Measurements from ENCODE around the gene RASGRP1. TPM values are rescaled to one million over a fixed set of nuclear protein-coding genes. Genes with fewer than 3 reads are reported as not detected.
"Not testable (repeated sequence)": the region's sequence is repeated elsewhere in the genome, so short reads cannot be mapped to it uniquely, and the experiment has no call there.

The RASGRP1 gene
- total RNA-seq, 2 experiments from 2014 or later = 66.6 to 69.7 TPM

DNA sequence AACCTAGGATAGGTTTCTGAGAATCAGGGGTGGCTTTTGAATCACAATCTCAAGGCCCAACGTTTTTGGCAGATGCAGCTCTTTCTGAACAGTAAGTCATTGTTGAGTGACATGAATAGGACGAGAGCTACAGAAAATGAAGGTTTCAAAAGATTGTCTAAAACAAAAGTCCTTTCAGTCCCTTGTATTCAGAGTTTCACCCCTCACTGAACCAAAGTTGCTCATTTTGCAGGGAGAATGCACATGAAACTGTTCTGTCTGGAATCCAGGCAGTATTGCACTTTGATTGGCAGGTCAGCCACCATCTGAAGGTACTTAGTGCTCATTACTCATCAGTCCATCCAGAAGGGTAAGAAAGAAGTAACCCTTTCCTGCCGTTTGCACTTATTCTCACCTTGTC lies 24.1 kb upstream of the RASGRP1 start:
- no peak for ATAC-seq (ENCODE audit: poor library complexity)
- POLR2A ChIA-PET = interaction anchor here (1.2 kb wide), 1 partner anchor 63 kb away, joined by 4 read pairs; no protein-coding TSS in a partner anchor
- peaks cover 22% of the 10 kb centered on the region for H3K4me1 Mint-ChIP-seq (ENCODE audit: low read depth)
- no peak overlapping the region for H3K4me3 ChIP-seq (ENCODE audit: low read length)
- H3K36me3 Mint-ChIP-seq (ENCODE audit: low read depth) = no peaks in the 10 kb centered on the region
- peaks cover 7% of the 10 kb centered on the region for H3K9me3 Mint-ChIP-seq
- H3K4me3 Mint-ChIP-seq = no peak overlapping the region
- no peak for DNase-seq
- H3K27me3 ChIP-seq (ENCODE audit: control insufficient read depth in 1 of 2, insufficient read depth in 2 of 2, low read length in 2 of 2) = no peaks in the 10 kb centered on the region
- no peaks in the 10 kb centered on the region for H3K36me3 ChIP-seq (ENCODE audit: insufficient read depth, low read length)
- H3K4me1 ChIP-seq (ENCODE audit: insufficient read depth, low read length) = peaks cover 5% of the 10 kb centered on the region
- TF ChIP-seq, protein P1, sequence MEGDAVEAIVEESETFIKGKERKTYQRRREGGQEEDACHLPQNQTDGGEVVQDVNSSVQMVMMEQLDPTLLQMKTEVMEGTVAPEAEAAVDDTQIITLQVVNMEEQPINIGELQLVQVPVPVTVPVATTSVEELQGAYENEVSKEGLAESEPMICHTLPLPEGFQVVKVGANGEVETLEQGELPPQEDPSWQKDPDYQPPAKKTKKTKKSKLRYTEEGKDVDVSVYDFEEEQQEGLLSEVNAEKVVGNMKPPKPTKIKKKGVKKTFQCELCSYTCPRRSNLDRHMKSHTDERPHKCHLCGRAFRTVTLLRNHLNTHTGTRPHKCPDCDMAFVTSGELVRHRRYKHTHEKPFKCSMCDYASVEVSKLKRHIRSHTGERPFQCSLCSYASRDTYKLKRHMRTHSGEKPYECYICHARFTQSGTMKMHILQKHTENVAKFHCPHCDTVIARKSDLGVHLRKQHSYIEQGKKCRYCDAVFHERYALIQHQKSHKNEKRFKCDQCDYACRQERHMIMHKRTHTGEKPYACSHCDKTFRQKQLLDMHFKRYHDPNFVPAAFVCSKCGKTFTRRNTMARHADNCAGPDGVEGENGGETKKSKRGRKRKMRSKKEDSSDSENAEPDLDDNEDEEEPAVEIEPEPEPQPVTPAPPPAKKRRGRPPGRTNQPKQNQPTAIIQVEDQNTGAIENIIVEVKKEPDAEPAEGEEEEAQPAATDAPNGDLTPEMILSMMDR (IDR thresholded peaks at IDR 0.05) = no peak
- H3K27me3 Mint-ChIP-seq = no peaks in the 10 kb centered on the region
- H3K9me3 ChIP-seq (ENCODE audit: control insufficient read depth in 1 of 2, insufficient read depth in 1 of 2, low read length in 2 of 2) = no peaks in the 10 kb centered on the region
- H3K27ac Mint-ChIP-seq = no peak overlapping the region
- no peak overlapping the region for H3K27ac ChIP-seq (ENCODE audit: low read depth in 1 of 2, low read length in 2 of 2)
- intact Hi-C loops (cut with DNase I, micrococcal nuclease) = no loop called here
- CTCF ChIA-PET = interaction anchor here (2.0 kb wide), 1 partner anchor 25 kb away, joined by 7 read pairs; the partner anchor contains the start of gene RASGRP1

- Mint-ChIP-seq H3K36me3 (ENCODE audit: low read depth) (no peaks in the 10 kb centered on the region), H3K27ac (peak overlapping the region; percentile 71), H3K9me3 (peaks cover 7% of the 10 kb centered on the region), H3K27me3 (no peaks in the 10 kb centered on the region), H3K4me3 (peak overlapping the region; percentile 13), H3K4me1 (ENCODE audit: low read depth) (peaks cover 16% of the 10 kb centered on the region)
- Histone ChIP-seq H3K27me3 (ENCODE audit: control insufficient read depth in 1 of 2, insufficient read depth in 2 of 2, low read length in 2 of 2) (no peaks in the 10 kb centered on the region), H3K27ac (ENCODE audit: low read depth in 1 of 2, low read length in 2 of 2) (no peak overlapping the region), H3K4me3 (ENCODE audit: low read length) (no peak overlapping the region), H3K9me3 (ENCODE audit: control insufficient read depth in 1 of 2, insufficient read depth in 1 of 2, low read length in 2 of 2) (no peaks in the 10 kb centered on the region), H3K36me3 (ENCODE audit: insufficient read depth, low read length) (no peaks in the 10 kb centered on the region), H3K4me1 (ENCODE audit: insufficient read depth, low read length) (peaks cover 5% of the 10 kb centered on the region)
- peak in 1 of 14 experiments; percentile 47 for DNase-seq
- intact Hi-C loops (cut with DNase I, micrococcal nuclease) = no loop called here
- ChIA-PET POLR2A (interaction anchor here (0.6 to 1.7 kb wide), 7 partner anchors 18 to 99 kb away, joined by 3 to 6 read pairs (median 3); no protein-coding TSS in a partner anchor), CTCF (interaction anchor here (1.4 to 2.0 kb wide), 2 partner anchors 23 to 64 kb away, joined by 3 to 7 read pairs; partner anchors contain the start of gene RASGRP1)
- ATAC-seq (ENCODE audit: poor library complexity) = no peak
- TF ChIP-seq, protein P1 (IDR thresholded peaks at IDR 0.05) = no peak
Measured at GRCh38 chr15:38587214-38587613, 22.6 kb upstream of the RASGRP1 start.

- H3K9me3 ChIP-seq (ENCODE audit: control insufficient read depth in 1 of 2, insufficient read depth in 1 of 2, low read length in 2 of 2); H3K4me1 ChIP-seq (ENCODE audit: insufficient read depth, low read length); H3K9me3 Mint-ChIP-seq; H3K27me3 Mint-ChIP-seq; H3K36me3 ChIP-seq (ENCODE audit: insufficient read depth, low read length); CTCF ChIA-PET; DNase-seq; POLR2A ChIA-PET; ATAC-seq (ENCODE audit: poor library complexity); H3K36me3 Mint-ChIP-seq (ENCODE audit: low read depth); H3K27me3 ChIP-seq (ENCODE audit: control insufficient read depth in 1 of 2, insufficient read depth in 2 of 2, low read length in 2 of 2); intact Hi-C loops (cut with DNase I, micrococcal nuclease); H3K4me3 ChIP-seq (ENCODE audit: low read length); H3K4me3 Mint-ChIP-seq; H3K27ac ChIP-seq (ENCODE audit: low read depth in 1 of 2, low read length in 2 of 2); H3K27ac Mint-ChIP-seq: not testable (repeated sequence)
- peaks cover 16% of the 10 kb centered on the region for H3K4me1 Mint-ChIP-seq (ENCODE audit: low read depth)
Measured at GRCh38 chr15:38586005-38586404, 21.4 kb upstream of the RASGRP1 start.

GRCh38 chr15:38578626-38579025 lies 14.0 kb upstream of the RASGRP1 start:
- TF ChIP-seq, protein P1 (IDR thresholded peaks at IDR 0.05) = no peak
- CTCF ChIA-PET = no interaction called here
- Histone ChIP-seq H3K4me1 (ENCODE audit: insufficient read depth, low read length) (peaks cover 11% of the 10 kb centered on the region), H3K27ac (ENCODE audit: low read depth in 1 of 2, low read length in 2 of 2) (no peak overlapping the region), H3K36me3 (ENCODE audit: insufficient read depth, low read length) (no peaks in the 10 kb centered on the region), H3K4me3 (ENCODE audit: low read length) (no peak overlapping the region), H3K27me3 (ENCODE audit: control insufficient read depth in 1 of 2, insufficient read depth in 2 of 2, low read length in 2 of 2) (no peaks in the 10 kb centered on the region), H3K9me3 (ENCODE audit: control insufficient read depth in 1 of 2, insufficient read depth in 1 of 2, low read length in 2 of 2) (no peaks in the 10 kb centered on the region)
- POLR2A ChIA-PET = interaction anchor here (0.6 to 1.2 kb wide), 2 partner anchors 73 to 82 kb away, joined by 3 read pairs; no protein-coding TSS in a partner anchor
- Mint-ChIP-seq H3K4me1 (ENCODE audit: low read depth) (peaks cover 32% of the 10 kb centered on the region), H3K36me3 (ENCODE audit: low read depth) (no peaks in the 10 kb centered on the region), H3K4me3 (no peak overlapping the region), H3K9me3 (no peaks in the 10 kb centered on the region), H3K27me3 (no peaks in the 10 kb centered on the region), H3K27ac (no peak overlapping the region)
- intact Hi-C loops (cut with DNase I, micrococcal nuclease) = no loop called here
- ATAC-seq (ENCODE audit: poor library complexity) = no peak
- DNase-seq = peak in 1 of 14 experiments; percentile 54
